ENCODE results near the gene FOXP4.

- TF ChIP-seq CTCF (conservative IDR thresholded peaks at IDR 0.05): no peak
- TF ChIP-seq ZFX (IDR thresholded peaks at IDR 0.05): no peak
Measured at GRCh38 chr6:41642090-41642959, 96.1 kb downstream of the FOXP4 start.
